ENCODE data around the gene CNIH4. TPM values are rescaled to one million over a fixed set of nuclear protein-coding genes. Genes with fewer than 3 reads are reported as not detected.
"Not testable (repeated sequence)": the region's sequence is repeated elsewhere in the genome, so short reads cannot be mapped to it uniquely, and the experiment has no call there.

The CNIH4 gene
- polyA plus RNA-seq (2013), result 108 TPM in 2 replicates

GRCh38 chr1:224356685-224357625 is at the start of gene CNIH4:
TSS of gene CNIH4 (plus strand) at chr1:224356879. CDS start at chr1:224356925, 46 bp downstream.
- H2BK12ac ChIP-seq (ENCODE audit: low read length), result no peak within 1 kb of the TSS
- peaks cover 2% of the 10 kb centered on the region for H3K9me3 ChIP-seq (ENCODE audit: insufficient read depth, low read depth, low read length)
- H3K23ac ChIP-seq (ENCODE audit: low read length), result no peak within 1 kb of the TSS
- H2AFZ ChIP-seq (ENCODE audit: insufficient read depth, low read length, poor library complexity), result peak within 1 kb of the TSS; percentile 98
- H3K4me3 ChIP-seq (ENCODE audit: low read depth, low read length), result peak within 1 kb of the TSS; percentile 97
- H4K91ac ChIP-seq (ENCODE audit: low read depth, low read length), result peak within 1 kb of the TSS; percentile 81
- H3K79me1 ChIP-seq (ENCODE audit: low read length), result peaks cover 6% of the 10 kb centered on the region
- H3K4ac ChIP-seq (ENCODE audit: low read depth, low read length), result peak within 1 kb of the TSS; percentile 76
- H3K14ac ChIP-seq (ENCODE audit: low read length), result peak within 1 kb of the TSS; percentile 97
- H3K4me1 ChIP-seq (ENCODE audit: control insufficient read depth in 1 of 2, insufficient read depth in 2 of 2, low read length in 2 of 2), result no peaks in the 10 kb centered on the region
- peak; percentile 90 to 96 for DNase-seq
- peaks cover 7% of the 10 kb centered on the region for H3K79me2 ChIP-seq (ENCODE audit: control insufficient read depth, insufficient read depth, low read length, poor library complexity)
- H4K8ac ChIP-seq (ENCODE audit: low read depth, low read length), result peak within 1 kb of the TSS; percentile 87
- WGBS (ENCODE audit: extremely low coverage, insufficient coverage, insufficient read length), result no CpG with 5 or more reads among the region's 78 CpGs
- peak within 1 kb of the TSS; percentile 84 for H2AK5ac ChIP-seq (ENCODE audit: low read length)
- H3K27me3 ChIP-seq (ENCODE audit: insufficient read depth, low read length), result no peaks in the 10 kb centered on the region
- H3K9ac ChIP-seq (ENCODE audit: low read length), result peak within 1 kb of the TSS; percentile 82
- peak within 1 kb of the TSS; percentile 46 for H3K27ac ChIP-seq (ENCODE audit: low read depth, low read length)
- H3K18ac ChIP-seq (ENCODE audit: low read length), result peak within 1 kb of the TSS; percentile 97
- peak within 1 kb of the TSS; percentile 76 for H4K12ac ChIP-seq (ENCODE audit: low read depth, low read length)
- H3K4me2 ChIP-seq (ENCODE audit: low read length), result peak within 1 kb of the TSS; percentile 79
- peak within 1 kb of the TSS; percentile 34 for H2BK5ac ChIP-seq (ENCODE audit: low read depth, low read length, poor library complexity)
- peak within 1 kb of the TSS; percentile 61 for H2BK120ac ChIP-seq (ENCODE audit: insufficient read depth, low read length, poor library complexity)
- H3K36me3 ChIP-seq (ENCODE audit: control insufficient read depth in 1 of 2, insufficient read depth in 2 of 2, low read length in 2 of 2), result peaks cover 0 to 5% of the 10 kb centered on the region in 2 experiments

GRCh38 chr1:224308064-224308463 is 48.6 kb upstream of the CNIH4 start:
- H2BK5ac ChIP-seq (ENCODE audit: low read depth, low read length, poor library complexity), result no peak overlapping the region

GRCh38 chr1:224311503-224311902 is 45.2 kb upstream of the CNIH4 start:
- H4K8ac ChIP-seq (ENCODE audit: low read depth, low read length); H3K14ac ChIP-seq (ENCODE audit: low read length); H3K4ac ChIP-seq (ENCODE audit: low read depth, low read length); H3K4me1 ChIP-seq (ENCODE audit: control insufficient read depth in 1 of 2, insufficient read depth in 2 of 2, low read length in 2 of 2); H3K9ac ChIP-seq (ENCODE audit: low read length); H2BK12ac ChIP-seq (ENCODE audit: low read length); H3K18ac ChIP-seq (ENCODE audit: low read length); H3K4me2 ChIP-seq (ENCODE audit: low read length); H3K79me1 ChIP-seq (ENCODE audit: low read length); H2BK5ac ChIP-seq (ENCODE audit: low read depth, low read length, poor library complexity); DNase-seq; H2BK120ac ChIP-seq (ENCODE audit: insufficient read depth, low read length, poor library complexity); H3K27me3 ChIP-seq (ENCODE audit: insufficient read depth, low read length); H3K23ac ChIP-seq (ENCODE audit: low read length); H4K12ac ChIP-seq (ENCODE audit: low read depth, low read length); H3K27ac ChIP-seq (ENCODE audit: low read depth, low read length); H4K91ac ChIP-seq (ENCODE audit: low read depth, low read length); H3K79me2 ChIP-seq (ENCODE audit: control insufficient read depth, insufficient read depth, low read length, poor library complexity); H3K4me3 ChIP-seq (ENCODE audit: low read depth, low read length); H2AK5ac ChIP-seq (ENCODE audit: low read length); H3K9me3 ChIP-seq (ENCODE audit: insufficient read depth, low read depth, low read length); H2AFZ ChIP-seq (ENCODE audit: insufficient read depth, low read length, poor library complexity): not testable (repeated sequence)
- no CpG with 5 or more reads among the region's 1 CpG for WGBS (ENCODE audit: extremely low coverage, insufficient coverage, insufficient read length)
- peaks cover 24 to 26% of the 10 kb centered on the region in 2 experiments for H3K36me3 ChIP-seq (ENCODE audit: control insufficient read depth in 1 of 2, insufficient read depth in 2 of 2, low read length in 2 of 2)

More at GRCh38 chr1:224308064-224308463, 48.6 kb upstream of the CNIH4 start:
- Histone ChIP-seq H4K91ac (ENCODE audit: low read depth, low read length) (no peak overlapping the region), H3K27ac (ENCODE audit: low read depth, low read length) (no peak overlapping the region), H4K12ac (ENCODE audit: low read depth, low read length) (no peak overlapping the region), H3K18ac (ENCODE audit: low read length) (no peak overlapping the region), H3K4me3 (ENCODE audit: low read depth, low read length) (no peak overlapping the region), H3K14ac (ENCODE audit: low read length) (no peak overlapping the region), H3K4me1 (ENCODE audit: control insufficient read depth in 1 of 2, insufficient read depth in 2 of 2, low read length in 2 of 2) (no peaks in the 10 kb centered on the region), H3K79me2 (ENCODE audit: control insufficient read depth, insufficient read depth, low read length, poor library complexity) (no peaks in the 10 kb centered on the region), H3K9ac (ENCODE audit: low read length) (no peak overlapping the region), H2AK5ac (ENCODE audit: low read length) (no peak overlapping the region), H3K4me2 (ENCODE audit: low read length) (no peak overlapping the region), H3K27me3 (ENCODE audit: insufficient read depth, low read length) (no peaks in the 10 kb centered on the region), H4K8ac (ENCODE audit: low read depth, low read length) (no peak overlapping the region), H2BK12ac (ENCODE audit: low read length) (no peak overlapping the region), H3K9me3 (ENCODE audit: insufficient read depth, low read depth, low read length) (no peaks in the 10 kb centered on the region), H3K4ac (ENCODE audit: low read depth, low read length) (no peak overlapping the region), H2BK120ac (ENCODE audit: insufficient read depth, low read length, poor library complexity) (no peak overlapping the region), H3K79me1 (ENCODE audit: low read length) (no peaks in the 10 kb centered on the region), H3K23ac (ENCODE audit: low read length) (no peak overlapping the region), H3K36me3 (ENCODE audit: control insufficient read depth in 1 of 2, insufficient read depth in 2 of 2, low read length in 2 of 2) (peaks cover 30 to 36% of the 10 kb centered on the region in 2 experiments), H2AFZ (ENCODE audit: insufficient read depth, low read length, poor library complexity) (no peak overlapping the region)
- DNase-seq, result no peak
- no CpG with 5 or more reads among the region's 3 CpGs for WGBS (ENCODE audit: extremely low coverage, insufficient coverage, insufficient read length)

GRCh38 chr1:224312025-224312424 is 44.7 kb upstream of the CNIH4 start:
- Histone ChIP-seq H4K91ac (ENCODE audit: low read depth, low read length) (no peak overlapping the region), H3K4ac (ENCODE audit: low read depth, low read length) (no peak overlapping the region), H2AK5ac (ENCODE audit: low read length) (no peak overlapping the region), H3K36me3 (ENCODE audit: control insufficient read depth in 1 of 2, insufficient read depth in 2 of 2, low read length in 2 of 2) (peaks cover 23 to 26% of the 10 kb centered on the region in 2 experiments), H4K12ac (ENCODE audit: low read depth, low read length) (no peak overlapping the region), H2BK120ac (ENCODE audit: insufficient read depth, low read length, poor library complexity) (no peak overlapping the region), H3K9me3 (ENCODE audit: insufficient read depth, low read depth, low read length) (no peaks in the 10 kb centered on the region), H3K79me1 (ENCODE audit: low read length) (no peaks in the 10 kb centered on the region), H3K27me3 (ENCODE audit: insufficient read depth, low read length) (no peaks in the 10 kb centered on the region), H4K8ac (ENCODE audit: low read depth, low read length) (no peak overlapping the region), H3K9ac (ENCODE audit: low read length) (no peak overlapping the region), H2BK12ac (ENCODE audit: low read length) (no peak overlapping the region), H2AFZ (ENCODE audit: insufficient read depth, low read length, poor library complexity) (no peak overlapping the region), H3K4me1 (ENCODE audit: control insufficient read depth in 1 of 2, insufficient read depth in 2 of 2, low read length in 2 of 2) (no peaks in the 10 kb centered on the region), H3K4me2 (ENCODE audit: low read length) (no peak overlapping the region), H3K79me2 (ENCODE audit: control insufficient read depth, insufficient read depth, low read length, poor library complexity) (no peaks in the 10 kb centered on the region), H3K27ac (ENCODE audit: low read depth, low read length) (no peak overlapping the region), H3K23ac (ENCODE audit: low read length) (no peak overlapping the region), H3K14ac (ENCODE audit: low read length) (no peak overlapping the region), H2BK5ac (ENCODE audit: low read depth, low read length, poor library complexity) (no peak overlapping the region), H3K18ac (ENCODE audit: low read length) (no peak overlapping the region), H3K4me3 (ENCODE audit: low read depth, low read length) (no peak overlapping the region)
- no peak for DNase-seq
- no CpG with 5 or more reads among the region's 2 CpGs for WGBS (ENCODE audit: extremely low coverage, insufficient coverage, insufficient read length)
